Activated naive CD8-positive, alpha-beta T cell treated with anti-CD3 and anti-CD28 coated beads, Interleukin-2, amount 50 U/mL, for 16 hours (primary cell): ENCODE measurements around the gene DMKN.
"Not testable (repeated sequence)": the region's sequence is repeated elsewhere in the genome, so short reads cannot be mapped to it uniquely, and the experiment has no call there.

ENCODE experiments used
- DNase-seq: peaks from one replicate; pipeline ENCODE4 v3.0.0-alpha.2; 2020; ENCODE audit warnings: low read depth, low spot score

The DMKN gene

DNA sequence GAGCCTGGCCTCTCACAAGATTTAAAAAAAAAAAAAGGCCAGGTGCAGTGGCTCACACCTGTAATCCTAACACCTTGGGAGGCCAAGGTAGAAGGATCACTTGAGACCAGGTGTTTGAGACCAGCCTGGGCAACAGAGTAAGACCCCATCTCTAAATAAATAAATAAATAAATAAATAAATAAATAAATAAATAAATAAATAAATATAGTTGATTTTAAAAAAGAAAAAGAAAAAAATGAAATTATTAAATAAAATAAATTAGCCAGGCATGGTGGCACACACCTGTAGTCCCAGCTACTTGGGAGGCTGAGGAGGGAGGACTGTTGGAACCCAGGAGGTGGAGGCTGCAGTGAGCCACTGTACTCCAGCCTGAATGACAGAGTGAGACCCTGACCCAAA, 51.7 kb downstream of the DMKN start:
- DNase-seq: not testable (repeated sequence)

DNA sequence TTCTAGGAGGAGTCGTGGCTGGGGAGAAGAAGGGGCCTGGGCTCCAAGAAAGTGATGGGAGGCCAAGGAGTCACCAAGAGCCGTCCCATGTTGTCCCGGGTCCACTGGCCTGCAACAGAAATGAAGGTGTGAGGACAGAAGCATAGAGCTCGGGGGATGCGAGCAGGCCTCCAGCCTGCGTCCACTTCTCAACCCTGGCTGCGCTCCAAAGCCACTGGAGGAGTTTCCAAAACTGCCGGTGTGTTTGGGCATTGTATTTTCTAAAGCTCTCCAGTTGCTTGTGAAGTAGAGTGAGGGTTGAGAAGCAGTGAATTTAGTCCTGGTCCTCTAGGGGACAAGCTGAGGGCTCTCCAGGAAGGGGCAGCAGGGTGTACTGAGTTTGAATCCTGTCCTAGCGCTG, 52.4 kb downstream of the DMKN start:
- DNase-seq: no peak

DNA sequence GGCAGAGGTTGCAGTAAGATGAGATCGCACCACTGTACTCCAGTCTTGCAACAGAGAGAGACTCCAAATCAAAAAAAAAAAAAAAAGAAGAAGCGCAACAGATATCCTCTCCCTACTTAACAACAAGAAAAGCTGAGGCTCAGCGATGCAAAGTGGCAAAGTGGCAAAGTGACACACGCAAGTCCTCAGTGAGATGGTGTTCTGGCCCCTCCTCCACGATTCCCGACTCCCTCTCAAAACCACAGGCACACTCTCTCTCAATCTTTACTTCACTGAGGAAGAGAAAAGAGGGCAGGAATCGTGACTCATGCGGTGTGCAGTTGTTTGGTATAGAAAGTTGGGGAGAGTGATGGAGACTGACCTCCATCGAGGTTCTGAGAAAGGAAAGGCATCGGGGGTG, 52.8 kb downstream of the DMKN start:
- DNase-seq: no peak

DNA sequence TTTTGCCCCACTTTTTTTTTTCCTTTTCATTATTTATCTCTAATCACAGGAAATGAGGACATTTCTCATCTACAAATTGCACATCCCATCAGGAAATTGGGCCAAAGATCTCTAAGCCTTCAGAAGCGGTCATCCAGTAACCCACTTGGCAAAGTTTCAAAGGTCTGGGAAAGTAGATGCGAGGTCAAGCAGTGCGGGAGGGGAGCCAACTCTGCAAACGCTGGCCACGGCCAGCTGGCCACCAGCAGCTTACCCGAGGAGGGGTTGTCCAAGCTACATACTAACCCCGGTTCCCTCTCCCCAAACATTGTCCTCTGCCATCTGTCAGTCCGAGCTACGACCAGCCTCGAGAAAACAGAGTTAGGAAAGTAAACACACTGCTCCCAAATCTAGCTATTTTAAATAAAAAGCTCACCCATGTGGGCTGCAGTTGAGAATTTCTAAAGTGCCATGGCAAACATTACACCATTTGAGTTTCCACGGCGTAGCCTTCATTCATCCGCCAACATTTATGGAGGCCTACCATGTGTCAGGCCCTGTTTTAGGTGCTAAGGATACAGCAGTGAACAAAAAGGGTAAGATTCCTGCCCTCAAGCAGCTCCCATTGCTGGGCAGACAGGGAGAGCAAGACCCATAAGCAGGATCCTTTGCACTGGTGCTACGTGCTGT, 53.9 kb downstream of the DMKN start:
- no peak for DNase-seq

DNA sequence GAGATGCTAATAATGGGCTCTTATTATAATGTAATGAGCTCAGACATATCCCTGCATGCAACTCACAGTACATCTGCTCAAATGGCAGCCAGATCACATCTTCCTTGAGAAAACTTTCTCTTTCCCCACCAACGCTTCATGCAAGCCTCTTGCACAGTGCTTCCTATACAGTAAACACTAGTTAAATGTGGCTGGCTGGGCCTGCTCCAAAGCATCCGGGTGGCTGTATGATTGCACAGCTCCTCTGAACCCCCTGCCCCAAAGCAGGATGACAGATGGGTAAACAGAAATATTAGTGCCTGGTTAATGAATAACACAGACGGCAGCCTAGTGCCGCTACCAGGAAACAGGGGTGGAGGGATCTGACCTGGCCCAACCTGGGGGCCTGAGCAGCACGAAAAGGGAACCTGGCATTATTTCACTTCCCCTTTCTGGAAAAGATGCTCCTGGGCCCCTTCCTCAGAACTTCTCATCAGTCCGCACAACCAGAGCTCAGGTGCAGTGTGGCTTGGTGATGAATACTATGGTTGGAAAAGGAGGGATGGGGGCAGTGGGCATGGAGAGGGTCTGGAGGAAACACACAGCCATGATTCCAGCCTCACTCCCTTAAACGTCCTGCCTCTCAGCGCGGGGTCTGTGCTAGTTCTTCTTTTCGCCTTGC, 54.6 kb downstream of the DMKN start:
- no peak for DNase-seq

DNA sequence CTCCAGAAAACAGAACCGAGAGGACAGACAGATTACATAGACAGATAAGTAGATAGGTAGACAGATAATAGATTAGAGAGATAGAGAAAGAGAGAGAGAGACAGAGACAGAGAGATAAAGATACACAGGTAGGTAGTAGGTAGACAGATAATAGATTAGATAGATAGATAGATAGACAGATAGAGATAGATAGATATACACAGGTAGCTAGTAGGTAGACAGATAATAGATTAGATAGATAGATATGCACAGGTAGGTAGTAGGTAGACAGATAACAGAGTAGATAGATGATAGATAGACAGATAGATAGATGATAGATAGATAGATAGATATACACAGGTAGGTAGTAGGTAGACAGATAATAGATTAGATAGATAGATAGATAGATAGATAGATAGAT, 55.3 kb downstream of the DMKN start:
- DNase-seq: no peak

DNA sequence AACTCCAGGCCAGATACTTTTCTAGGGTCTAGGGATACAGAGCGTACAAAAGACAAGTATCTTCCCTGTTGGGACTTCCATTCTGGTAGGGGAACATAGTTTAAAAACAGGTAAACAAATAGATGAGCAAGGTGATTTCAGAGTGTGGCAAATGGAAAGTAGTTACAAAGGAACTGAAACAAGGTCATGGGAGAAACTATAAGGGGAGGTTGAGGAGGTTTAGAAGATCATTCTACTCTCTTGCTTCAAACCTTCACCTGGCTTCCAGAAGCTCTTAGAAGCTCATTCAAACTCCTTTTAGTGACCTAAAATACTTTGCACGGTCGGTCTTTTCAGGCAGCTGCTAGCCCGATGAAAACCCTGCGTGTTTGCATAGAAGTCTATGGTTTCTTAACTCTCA, 56.3 kb downstream of the DMKN start:
- DNase-seq: no peak

DNA sequence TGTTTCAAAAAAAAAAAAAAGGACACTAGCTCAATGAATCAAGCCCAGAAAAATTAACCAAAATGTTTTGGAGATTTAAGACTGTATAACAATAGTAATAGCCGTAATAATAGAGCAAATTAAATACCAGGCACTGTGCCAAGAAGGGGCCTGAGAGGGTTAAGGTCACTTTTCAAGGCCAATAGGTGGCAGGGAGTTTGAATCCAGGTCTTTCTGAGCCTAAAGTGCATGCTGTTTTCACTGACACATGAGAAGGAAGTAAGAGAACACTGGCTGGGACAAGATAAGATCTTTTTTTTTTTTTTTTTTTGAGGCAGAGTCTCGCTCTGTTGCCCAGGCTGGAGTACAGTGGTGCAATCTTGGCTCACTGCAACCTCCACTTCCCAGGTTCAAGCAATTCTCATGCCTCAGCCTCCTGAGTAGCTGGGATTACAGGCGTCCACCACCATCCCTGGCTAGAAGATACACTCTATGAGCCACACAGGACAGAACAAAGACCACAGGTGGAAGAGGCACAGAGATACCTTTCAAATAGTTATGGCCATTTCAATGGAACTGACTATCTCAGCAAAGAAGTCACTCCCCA, 57.7 kb downstream of the DMKN start:
- no peak for DNase-seq

DNA sequence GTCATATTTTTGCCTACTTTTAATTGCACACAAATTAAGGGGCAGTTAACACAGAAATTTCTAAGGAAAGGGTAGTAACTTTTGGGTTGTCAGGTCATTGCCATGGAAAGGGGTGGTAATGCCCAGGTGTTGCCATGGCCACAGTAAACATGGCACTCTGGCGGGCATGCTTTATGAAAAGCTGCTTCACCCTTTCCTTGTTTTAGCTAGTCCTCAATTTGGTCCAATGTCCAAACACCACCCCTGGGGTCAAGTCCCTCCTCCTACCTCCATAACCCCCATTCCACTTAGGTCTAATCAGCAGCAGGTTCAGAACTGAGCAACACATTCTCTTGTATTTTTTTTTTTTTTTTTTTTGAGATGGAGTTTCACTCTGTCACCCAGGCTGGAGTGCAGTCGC, 58.8 kb downstream of the DMKN start:
- no peak for DNase-seq

DNA sequence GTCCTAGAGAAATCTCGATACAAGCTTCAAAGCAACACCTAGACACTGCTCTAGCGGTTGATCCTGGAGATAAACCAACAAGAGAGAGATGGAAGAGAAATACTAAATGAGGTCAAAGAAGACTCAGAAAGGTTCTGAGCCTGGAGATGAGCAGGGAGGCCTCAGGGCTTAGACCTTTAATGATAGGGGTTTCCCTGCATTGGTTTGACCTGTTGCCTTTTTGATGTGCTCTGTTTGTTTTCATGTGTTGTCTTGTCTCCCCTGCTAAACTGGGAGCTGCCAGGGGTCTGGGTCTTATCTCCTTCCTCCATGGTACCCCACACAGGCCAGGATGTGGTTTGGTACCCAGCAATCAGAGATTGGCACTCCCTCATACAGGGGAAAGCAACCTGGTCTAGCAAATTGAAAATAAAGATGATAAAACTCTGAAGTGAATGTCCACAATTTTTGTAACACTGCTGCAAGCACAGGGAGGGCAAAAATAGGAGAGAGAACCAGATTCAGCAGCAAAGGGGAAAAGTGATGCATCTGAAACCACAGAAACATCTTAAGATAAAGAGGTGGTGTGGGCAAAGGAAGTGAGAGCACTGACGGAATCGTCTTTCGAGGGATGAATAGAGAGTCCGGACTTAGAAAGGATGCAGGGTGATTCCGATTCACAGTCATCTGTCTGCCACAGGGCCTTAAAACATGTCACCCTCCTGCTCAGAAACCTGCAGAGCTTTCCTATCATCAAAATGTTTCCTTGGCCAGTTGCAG, 61.9 kb downstream of the DMKN start:
- no peak for DNase-seq

DNA sequence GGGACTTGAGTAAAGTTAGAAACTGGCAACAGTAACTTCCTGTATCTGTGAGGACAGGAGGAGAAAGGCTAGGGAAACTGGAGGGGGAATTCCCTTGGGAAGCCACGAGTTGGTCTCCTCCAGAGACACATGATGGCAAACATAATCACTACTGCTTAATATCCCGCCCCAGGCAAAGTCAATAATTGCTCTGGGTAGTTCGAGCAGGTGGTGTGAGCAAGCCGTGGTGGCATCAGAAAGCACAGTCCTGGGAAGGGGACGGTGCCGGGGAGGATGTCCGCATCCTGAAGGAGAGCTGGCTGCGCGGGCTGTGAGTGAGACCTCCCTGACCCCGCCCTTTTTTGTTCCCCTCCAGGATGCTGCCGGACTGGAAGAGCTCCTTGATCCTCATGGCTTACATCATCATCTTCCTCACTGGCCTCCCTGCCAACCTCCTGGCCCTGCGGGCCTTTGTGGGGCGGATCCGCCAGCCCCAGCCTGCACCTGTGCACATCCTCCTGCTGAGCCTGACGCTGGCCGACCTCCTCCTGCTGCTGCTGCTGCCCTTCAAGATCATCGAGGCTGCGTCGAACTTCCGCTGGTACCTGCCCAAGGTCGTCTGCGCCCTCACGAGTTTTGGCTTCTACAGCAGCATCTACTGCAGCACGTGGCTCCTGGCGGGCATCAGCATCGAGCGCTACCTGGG, 63.9 kb downstream of the DMKN start:
- DNase-seq: no peak

DNA sequence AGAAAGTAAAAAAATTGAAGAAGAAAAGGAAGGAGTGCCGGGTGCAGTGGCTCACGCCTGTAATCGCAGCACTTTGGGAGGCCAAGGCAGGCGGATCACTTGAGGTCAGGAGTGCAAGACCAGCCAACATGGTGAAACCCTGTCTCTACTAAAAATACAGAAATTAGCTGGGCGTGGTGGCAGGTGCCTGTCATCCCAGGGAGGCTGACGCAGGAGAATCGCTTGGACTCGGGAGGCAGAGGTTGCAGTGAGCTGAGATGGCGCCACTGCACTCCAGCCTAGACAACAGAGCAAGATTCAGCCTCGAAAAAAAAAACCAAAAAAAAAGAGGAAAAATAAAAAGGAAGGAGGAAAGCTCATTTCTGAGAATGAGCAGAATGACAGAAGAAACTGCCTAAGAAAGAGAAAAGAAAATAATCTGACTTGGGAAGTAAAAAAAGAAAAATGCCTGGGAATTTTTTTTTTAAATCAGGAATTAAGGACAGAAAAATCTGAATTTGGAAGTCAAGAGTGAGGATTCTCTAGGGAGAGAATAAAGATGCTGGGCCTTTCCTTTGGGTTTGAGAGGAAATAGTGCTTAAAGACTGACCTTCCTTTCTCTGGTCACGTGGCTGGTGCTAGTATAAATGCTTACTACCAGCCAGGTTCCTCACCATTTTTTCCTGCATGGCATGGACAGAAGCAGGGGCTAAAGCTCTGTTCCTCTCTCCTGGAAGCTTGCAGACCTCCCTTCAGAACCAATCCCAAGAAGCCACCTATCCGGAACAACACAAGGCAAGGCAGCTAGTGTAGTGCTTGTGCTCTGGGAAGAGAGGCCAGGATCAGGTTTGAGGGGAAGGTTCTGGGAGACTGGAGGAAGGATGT, 65.6 kb downstream of the DMKN start, which contains the start of gene FFAR2:
TSS of gene FFAR2 (plus strand) at position 652 of the 864 bp plus-strand sequence. CDS start 1,458 bp downstream, outside the sequence.
- no peak for DNase-seq
